H1 (cell line): ENCODE measurements around the gene C1QTNF4. TPM values are rescaled to one million over a fixed set of nuclear protein-coding genes. Genes with fewer than 3 reads are reported as not detected.

ENCODE experiments used
- CTCF ChIA-PET: fragments of 300-600 bp; sonication (Branson Sonifier 250); formaldehyde crosslinking; loops from one replicate; lab custom pipeline; 2021; ENCODE audit not compliant: partially characterized antibody; lab: Charles Lee
- POLR2A ChIA-PET: fragments of 300-600 bp; sonication (Branson Sonifier 250); formaldehyde crosslinking; loops from one replicate; lab custom pipeline; 2021; ENCODE audit warnings: inconsistent platforms; ENCODE audit not compliant: partially characterized antibody; lab: Charles Lee
- DNase-seq, 2 experiments: peaks; one replicate each; pipeline versions ENCODE4 v3.0.0 to v3.0.0-alpha.2; 2010 to 2022; ENCODE audit warnings: low spot score in 2 of 2, low read depth in 1 of 2, mixed read lengths in 1 of 2
- FAIRE-seq: peaks from 2 replicates; lab custom pipeline; 2011; peaks lifted over from hg19 to GRCh38; lab: Jason Lieb, UNC
- H2AFZ ChIP-seq: 2 replicates; pipeline ENCODE4 v1.8.1; 2012; ENCODE audit warnings: low read length, inconsistent platforms
- H2AK5ac ChIP-seq: 2 replicates; pipeline ENCODE4 v1.6.1; 2013; ENCODE audit warnings: low read depth, low read length
- H2BK120ac ChIP-seq: replicated peaks from 2 replicates; pipeline ENCODE3; 2013; ENCODE audit warnings: low read depth, low read length, inconsistent platforms
- H2BK12ac ChIP-seq: 2 replicates; pipeline ENCODE4 v1.6.1; 2013; ENCODE audit warnings: low read depth, low read length
- H2BK15ac ChIP-seq: 2 replicates; pipeline ENCODE4 v1.6.1; 2013; ENCODE audit warnings: low read length
- H2BK20ac ChIP-seq: 2 replicates; pipeline ENCODE4 v1.6.1; 2013; ENCODE audit warnings: low read length
- H2BK5ac ChIP-seq: 2 replicates; pipeline ENCODE4 v1.6.1; 2013; ENCODE audit warnings: low read depth, low read length
- H3K14ac ChIP-seq: 2 replicates; pipeline ENCODE4 v1.6.1; 2013; ENCODE audit warnings: inconsistent platforms; ENCODE audit not compliant: insufficient read length
- H3K18ac ChIP-seq: 2 replicates; pipeline ENCODE4 v1.6.1; 2013; ENCODE audit warnings: low read length; ENCODE audit errors: extremely low read depth
- H3K23ac ChIP-seq: 2 replicates; pipeline ENCODE4 v1.6.1; 2013; ENCODE audit warnings: inconsistent platforms; ENCODE audit not compliant: insufficient read length
- H3K23me2 ChIP-seq: 2 replicates; pipeline ENCODE4 v1.6.1; 2013; ENCODE audit warnings: low read depth, low read length
- H3K27ac ChIP-seq: 2 replicates; pipeline ENCODE4 v1.6.1; 2011; ENCODE audit warnings: low read depth, low read length, inconsistent platforms
- H3K27me3 ChIP-seq, 4 experiments: replicated peaks in 1 of 4; 1 replicate in 1 of 4; 2 replicates in 3 of 4; pipeline versions ENCODE4 v1.6.1 to v1.8.1; 2011 to 2013; ENCODE audit warnings: low read length in 3 of 4, mild to moderate bottlenecking in 3 of 4, inconsistent platforms in 2 of 4, mixed read lengths in 2 of 4, moderate library complexity in 1 of 4; ENCODE audit not compliant: control insufficient read depth in 3 of 4, insufficient read depth in 3 of 4; ENCODE audit errors: extremely low read depth in 1 of 4
- H3K36me3 ChIP-seq, 4 experiments: 2 replicates each; pipeline versions ENCODE4 v1.6.1 to v1.8.1; 2011 to 2013; ENCODE audit warnings: mild to moderate bottlenecking in 4 of 4, low read length in 3 of 4, moderate library complexity in 2 of 4, control low read depth in 1 of 4, inconsistent platforms in 1 of 4; ENCODE audit not compliant: insufficient read depth in 4 of 4, control insufficient read depth in 2 of 4
- H3K4ac ChIP-seq: replicated peaks from 2 replicates; pipeline ENCODE3; 2013; ENCODE audit warnings: low read length, low read depth, mixed read lengths, inconsistent platforms; ENCODE audit not compliant: insufficient read length
- H3K4me1 ChIP-seq, 4 experiments: replicated peaks in 1 of 4; 1 replicate in 1 of 4; 2 replicates in 3 of 4; pipeline versions ENCODE4 v1.6.1 to v1.8.1; 2011 to 2013; ENCODE audit warnings: low read length in 3 of 4, inconsistent platforms in 2 of 4, mixed read lengths in 1 of 4; ENCODE audit not compliant: insufficient read depth in 4 of 4, control insufficient read depth in 3 of 4
- H3K4me2 ChIP-seq, 2 experiments: 2 replicates each; pipeline versions ENCODE4 v1.6.1 to v1.8.1; 2011 to 2013; ENCODE audit warnings: low read depth in 2 of 2, low read length in 2 of 2, control low read depth in 1 of 2, inconsistent platforms in 1 of 2, mild to moderate bottlenecking in 1 of 2; ENCODE audit not compliant: insufficient read depth in 1 of 2
- H3K4me3 ChIP-seq, 4 experiments: fragments of 200-600, 300-600 bp in 1 of 4; sonication (generic), shearing (Covaris generic), sonication (Bioruptor Twin) in 1 of 4; 2 replicates each; pipeline versions ENCODE4 v1.5.1 to v1.8.1; 2011 to 2016; ENCODE audit warnings: low read length in 4 of 4, low read depth in 3 of 4, control low read depth in 2 of 4, inconsistent platforms in 2 of 4, mild to moderate bottlenecking in 2 of 4, mixed read lengths in 1 of 4, moderate library complexity in 1 of 4; ENCODE audit not compliant: insufficient read depth in 2 of 4; ENCODE audit errors: extremely low read depth in 1 of 4
- H3K56ac ChIP-seq: replicated peaks from 2 replicates; pipeline ENCODE3; 2013; ENCODE audit warnings: low read depth, mild to moderate bottlenecking, mixed read lengths, low read length, inconsistent platforms; ENCODE audit not compliant: insufficient read length
- H3K79me1 ChIP-seq: 2 replicates; pipeline ENCODE4 v1.6.1; 2013; ENCODE audit warnings: low read depth, low read length, control low read depth
- H3K79me2 ChIP-seq, 2 experiments: 2 replicates each; pipeline versions ENCODE4 v1.6.1 to v1.8.1; 2012 to 2013; ENCODE audit warnings: low read length in 2 of 2, mild to moderate bottlenecking in 2 of 2, inconsistent platforms in 1 of 2; ENCODE audit not compliant: insufficient read depth in 2 of 2, control insufficient read depth in 1 of 2
- H3K9ac ChIP-seq, 4 experiments: replicated peaks in 1 of 4; 1 replicate in 1 of 4; 2 replicates in 3 of 4; pipeline versions ENCODE4 v1.6.1 to v1.8.1; 2011 to 2013; ENCODE audit warnings: low read depth in 3 of 4, low read length in 3 of 4, control low read depth in 2 of 4, mild to moderate bottlenecking in 2 of 4, moderate library complexity in 2 of 4, inconsistent platforms in 1 of 4; ENCODE audit errors: extremely low read depth in 1 of 4
- H3K9me3 ChIP-seq, 2 experiments: 2 replicates each; pipeline versions ENCODE4 v1.6.1 to v1.8.1; 2012 to 2013; ENCODE audit warnings: mild to moderate bottlenecking in 2 of 2, moderate library complexity in 2 of 2, control low read depth in 1 of 2, inconsistent platforms in 1 of 2, low read depth in 1 of 2, low read length in 1 of 2, mixed read lengths in 1 of 2; ENCODE audit not compliant: insufficient read depth in 2 of 2
- H4K20me1 ChIP-seq, 2 experiments: replicated peaks in 1 of 2; 2 replicates each; pipeline versions ENCODE3 to v1.8.1; 2011 to 2013; ENCODE audit warnings: inconsistent platforms in 2 of 2, low read length in 2 of 2, mild to moderate bottlenecking in 1 of 2; ENCODE audit not compliant: insufficient read depth in 2 of 2, control insufficient read depth in 1 of 2
- H4K5ac ChIP-seq: 2 replicates; pipeline ENCODE4 v1.6.1; 2013; ENCODE audit warnings: low read length, low read depth, mixed read lengths, inconsistent platforms; ENCODE audit not compliant: insufficient read length
- H4K8ac ChIP-seq: 2 replicates; pipeline ENCODE4 v1.8.0; 2013; ENCODE audit warnings: mild to moderate bottlenecking, moderate library complexity, low read length, inconsistent platforms; ENCODE audit not compliant: insufficient read depth; ENCODE audit errors: extremely low read depth
- H4K91ac ChIP-seq: replicated peaks from 2 replicates; pipeline ENCODE3; 2013; ENCODE audit warnings: low read length, mixed read lengths, inconsistent platforms; ENCODE audit not compliant: insufficient read length
- WGBS, 2 experiments: shearing (Covaris generic) in 1 of 2; methylation state at CpG; one replicate each; pipeline versions ENCODE4 v1.1.6 to v1.1.7; 2013 to 2015; ENCODE audit warnings: low lambda C conversion rate in 2 of 2, mixed read lengths in 2 of 2, inconsistent platforms in 1 of 2, low coverage in 1 of 2, missing lambda C conversion rate in 1 of 2; ENCODE audit not compliant: insufficient replicate concordance in 2 of 2, insufficient coverage in 1 of 2, insufficient read length in 1 of 2; ENCODE audit errors: extremely low coverage in 1 of 2, missing lambda C conversion rate in 1 of 2; 5-methylcytosine and 5-hydroxymethylcytosine counted together
- polyA plus RNA-seq, 7 experiments: library from polyadenylated mRNA; depleted of rRNA in 3 of 7; stranded (reverse) in 5 of 7; unstranded in 2 of 7; fragments of >200 nt in 5 of 7; fragments of 200-250 nt in 2 of 7; gene quantifications; 1 replicate in 5 of 7; 2 replicates in 1 of 7; 4 replicates in 1 of 7; pipeline versions ENCODE4 v1.2.1 to v1.2.3, GENCODE V29; 2011 to 2013; ENCODE audit warnings: missing spikeins in 2 of 7, mixed read lengths in 2 of 7
- total RNA-seq: library from RNA; stranded (reverse); fragmentation: NEBNext Ultra II Directional; extraction: Animal tissue kit (Norgen Biotek cat#: 25700); gene quantifications from 2 replicates; pipeline ENCODE4 v1.2.1, GENCODE V29; 2021

C1QTNF4 gene
- total and polyA plus RNA-seq, 2 of the 8 experiments (the other 6 are each of a cell fraction or from before 2014, with no cell fraction given), result 3.9 to 6.0 TPM

DNA sequence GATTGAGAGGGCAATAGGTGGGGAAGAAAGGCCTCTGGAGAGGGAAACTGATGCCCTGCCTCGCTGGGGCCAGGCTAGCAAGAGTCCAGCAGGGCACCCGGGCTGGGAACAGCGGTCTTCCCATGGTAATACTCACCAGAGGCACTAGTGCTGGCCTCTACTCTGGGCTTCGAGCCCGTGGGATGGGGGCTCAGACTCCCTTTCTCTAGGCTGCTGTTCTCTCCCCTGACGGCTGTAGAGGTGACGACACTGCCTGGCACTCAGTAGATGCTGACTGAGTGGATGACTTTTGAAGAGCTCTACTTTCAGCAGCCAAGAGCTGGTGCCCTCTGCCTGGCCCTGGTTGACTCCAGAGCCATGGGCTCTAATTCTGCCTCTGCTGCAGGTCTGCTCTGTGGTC, 818 bp upstream of the C1QTNF4 start:
- no peak overlapping the region for H2BK15ac ChIP-seq
- H3K27me3 ChIP-seq, result peaks cover 0 to 32% (median 26%) of the 10 kb centered on the region in 4 experiments; a peak in 6 of 7 replicates
- peak overlapping the region; percentile 66 to 69; a peak in 3 of 4 replicates for H3K4me2 ChIP-seq
- 76% methylated on average over 7 of the region's 7 CpGs; no CpG with 5 or more reads in 1 of the 2 experiments for WGBS, 2 experiments
- no peak overlapping the region for H3K9ac ChIP-seq
- no peak overlapping the region for H2BK12ac ChIP-seq
- H3K56ac ChIP-seq, result no peak overlapping the region
- no peaks in the 10 kb centered on the region for H3K79me1 ChIP-seq
- no peak overlapping the region for H3K14ac ChIP-seq
- CTCF ChIA-PET, result interaction anchor here (0.6 to 2.6 kb wide), 6 partner anchors 9 to 29 kb away, joined by 3 to 9 read pairs (median 6); partner anchors contain the start of gene FAM180B
- H2BK5ac ChIP-seq, result no peak overlapping the region
- H3K79me2 ChIP-seq, result no peaks in the 10 kb centered on the region
- peaks cover 3 to 8% (median 4%) of the 10 kb centered on the region in 4 experiments; a peak in 6 of 7 replicates for H3K4me1 ChIP-seq
- no peak overlapping the region for H2BK120ac ChIP-seq
- no peak overlapping the region for H4K8ac ChIP-seq
- no peak overlapping the region for H3K27ac ChIP-seq
- H3K4ac ChIP-seq, result no peak overlapping the region
- no peak overlapping the region for H3K23ac ChIP-seq
- H2BK20ac ChIP-seq, result no peak overlapping the region
- H4K20me1 ChIP-seq, result no peaks in the 10 kb centered on the region
- peak overlapping the region; percentile 72; the same call in 1 of the 2 replicates for H2AFZ ChIP-seq
- H3K18ac ChIP-seq, result no peak overlapping the region
- H4K5ac ChIP-seq, result no peak overlapping the region
- no peak overlapping the region for H2AK5ac ChIP-seq
- peak overlapping the region in 1 of 4 experiments; percentile 94; a peak in 1 of 8 replicates for H3K4me3 ChIP-seq
- no peaks in the 10 kb centered on the region for H3K9me3 ChIP-seq
- no peaks in the 10 kb centered on the region for H3K36me3 ChIP-seq
- H3K23me2 ChIP-seq, result peaks cover 2% of the 10 kb centered on the region; the same call in 1 of the 2 replicates
- FAIRE-seq, result no peak
- no peak for DNase-seq
- POLR2A ChIA-PET, result interaction anchor here (0.8 to 5.1 kb wide), 12 partner anchors 9 to 187 kb away, joined by 3 to 42 read pairs (median 4); partner anchors contain the start of genes FAM180B, KBTBD4, NDUFS3 and PTPMT1
- H4K91ac ChIP-seq, result no peak overlapping the region
